ENCODE results near the gene KLHL29.

DNA sequence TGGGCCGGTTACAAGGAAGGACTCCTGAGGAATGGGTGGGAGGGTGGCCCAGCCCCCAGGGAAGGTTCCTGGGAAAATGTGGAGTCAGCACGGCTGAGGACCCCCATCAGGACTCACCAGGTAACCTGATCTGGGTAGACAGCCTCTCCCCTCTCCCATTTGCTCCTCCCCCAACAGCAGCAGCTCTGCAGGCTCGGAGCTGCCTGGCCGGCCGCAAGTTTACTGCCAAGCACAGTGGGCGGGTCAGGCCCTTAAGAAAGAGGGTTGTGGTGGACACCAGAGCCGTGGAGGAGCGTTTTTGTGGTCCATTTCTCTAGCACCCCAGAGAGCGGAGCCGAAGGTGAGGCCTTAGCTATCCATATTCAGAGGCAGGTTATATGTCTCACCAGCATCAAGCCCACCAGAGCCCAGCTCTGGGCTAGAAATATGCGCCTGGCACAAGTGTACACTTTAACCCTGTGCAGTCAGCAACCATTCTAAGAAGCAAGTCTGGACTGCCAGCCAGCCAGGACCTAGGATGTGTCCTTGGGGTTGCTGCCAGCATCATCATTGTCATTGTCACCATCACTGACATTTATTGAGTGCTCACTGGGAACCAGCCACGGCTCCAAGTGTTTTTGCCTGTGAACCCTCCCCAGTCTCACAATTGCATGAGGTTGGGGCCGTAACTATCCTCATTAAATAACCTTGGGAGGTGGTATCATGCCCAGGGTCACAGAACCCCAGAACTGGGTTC, 190.1 kb downstream of the KLHL29 start:
- TF ChIP-seq, protein P1, sequence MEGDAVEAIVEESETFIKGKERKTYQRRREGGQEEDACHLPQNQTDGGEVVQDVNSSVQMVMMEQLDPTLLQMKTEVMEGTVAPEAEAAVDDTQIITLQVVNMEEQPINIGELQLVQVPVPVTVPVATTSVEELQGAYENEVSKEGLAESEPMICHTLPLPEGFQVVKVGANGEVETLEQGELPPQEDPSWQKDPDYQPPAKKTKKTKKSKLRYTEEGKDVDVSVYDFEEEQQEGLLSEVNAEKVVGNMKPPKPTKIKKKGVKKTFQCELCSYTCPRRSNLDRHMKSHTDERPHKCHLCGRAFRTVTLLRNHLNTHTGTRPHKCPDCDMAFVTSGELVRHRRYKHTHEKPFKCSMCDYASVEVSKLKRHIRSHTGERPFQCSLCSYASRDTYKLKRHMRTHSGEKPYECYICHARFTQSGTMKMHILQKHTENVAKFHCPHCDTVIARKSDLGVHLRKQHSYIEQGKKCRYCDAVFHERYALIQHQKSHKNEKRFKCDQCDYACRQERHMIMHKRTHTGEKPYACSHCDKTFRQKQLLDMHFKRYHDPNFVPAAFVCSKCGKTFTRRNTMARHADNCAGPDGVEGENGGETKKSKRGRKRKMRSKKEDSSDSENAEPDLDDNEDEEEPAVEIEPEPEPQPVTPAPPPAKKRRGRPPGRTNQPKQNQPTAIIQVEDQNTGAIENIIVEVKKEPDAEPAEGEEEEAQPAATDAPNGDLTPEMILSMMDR (IDR thresholded peaks at IDR 0.05 in 8 of 11, conservative IDR thresholded peaks at IDR 0.05 in 3 of 11) = no peak
- no peak for TF ChIP-seq POLR2AphosphoS5 (IDR thresholded peaks at IDR 0.05)
